Caco-2 (cell line): ENCODE measurements around the gene QPCT. TPM values are rescaled to one million over a fixed set of nuclear protein-coding genes. Genes with fewer than 3 reads are reported as not detected.

ENCODE experiments used
- BruUV-seq: library from RNA; stranded (reverse); fragments of 400-500 nt; replicated peaks from 2 replicates; lab custom pipeline; 2021; lab: Mats Ljungman, UMichigan
- CTCF ChIA-PET: fragments of 300-600 bp; sonication (Branson Sonifier 250); formaldehyde crosslinking; loops from one replicate; lab custom pipeline; 2022; ENCODE audit warnings: antibody characterized with exemption; lab: Charles Lee
- POLR2A ChIA-PET: fragments of 300-600 bp; sonication (Branson Sonifier 250); formaldehyde crosslinking; loops from one replicate; lab custom pipeline; 2022; ENCODE audit warnings: antibody characterized with exemption; lab: Charles Lee
- DNase-seq, 2 experiments: peaks; one replicate each; pipeline versions ENCODE4 v3.0.0 to v3.0.0-alpha.2; 2020 to 2022
- H3K27me3 ChIP-seq: replicated peaks from 2 replicates; pipeline ENCODE4 v1.6.0; 2011; ENCODE audit warnings: low read length; ENCODE audit not compliant: control insufficient read depth, insufficient read depth
- H3K36me3 ChIP-seq: 2 replicates; pipeline ENCODE4 v1.5.1; 2011; ENCODE audit warnings: low read length; ENCODE audit not compliant: control insufficient read depth, insufficient read depth
- H3K4me1 ChIP-seq: fragments of 250-450 bp; sonication (Bioruptor Pico); 2 replicates; pipeline ENCODE4 v1.5.1; 2020; ENCODE audit warnings: mild to moderate bottlenecking
- H3K4me3 ChIP-seq: 2 replicates; pipeline ENCODE4 v1.5.1; 2011; ENCODE audit warnings: low read depth, mild to moderate bottlenecking, control low read depth, low read length
- H3K9me3 ChIP-seq: fragments of 250-450 bp; sonication (Bioruptor Pico); 2 replicates; pipeline ENCODE4 v1.5.1; 2020; ENCODE audit warnings: mild to moderate bottlenecking, moderate library complexity
- H3K27ac Mint-ChIP-seq: one replicate; pipeline ENCODE4 v1.8.0; 2022; ENCODE audit warnings: mixed read lengths; ENCODE audit not compliant: unreplicated experiment
- H3K27me3 Mint-ChIP-seq: one replicate; pipeline ENCODE4 v1.8.0; 2022; ENCODE audit warnings: mixed read lengths; ENCODE audit not compliant: insufficient read depth, unreplicated experiment
- H3K36me3 Mint-ChIP-seq: one replicate; pipeline ENCODE4 v1.8.0; 2022; ENCODE audit warnings: mild to moderate bottlenecking, mixed read lengths; ENCODE audit not compliant: insufficient read depth, unreplicated experiment
- H3K4me1 Mint-ChIP-seq: one replicate; pipeline ENCODE4 v1.8.0; 2022; ENCODE audit warnings: low read depth, mixed read lengths; ENCODE audit not compliant: unreplicated experiment
- H3K4me3 Mint-ChIP-seq: one replicate; pipeline ENCODE4 v1.8.0; 2022; ENCODE audit warnings: mild to moderate bottlenecking, moderate library complexity, mixed read lengths; ENCODE audit not compliant: unreplicated experiment
- H3K9me3 Mint-ChIP-seq: one replicate; pipeline ENCODE4 v1.8.0; 2022; ENCODE audit warnings: mixed read lengths; ENCODE audit not compliant: unreplicated experiment
- CTCF ChIP-seq, 2 experiments: fragments of 200-600 bp in 1 of 2; IDR thresholded peaks; 1 replicate in 1 of 2; 2 replicates in 1 of 2; pipeline versions ENCODE4 v1.5.1 to v1.8.0; 2011 to 2022; ENCODE audit warnings: antibody characterized with exemption in 1 of 2, control low read depth in 1 of 2, inconsistent platforms in 1 of 2, low read depth in 1 of 2, low read length in 1 of 2, mild to moderate bottlenecking in 1 of 2, moderate library complexity in 1 of 2; ENCODE audit not compliant: insufficient read depth in 1 of 2, severe bottlenecking in 1 of 2, unreplicated experiment in 1 of 2
- intact Hi-C: fragments of 100-400 bp; cut with micrococcal nuclease; formaldehyde crosslinking; loops from one replicate; pipeline ENCODE4 v1.10.0; 2022; ENCODE audit not compliant: unreplicated experiment
- total RNA-seq: library from RNA; stranded (reverse); gene quantifications from 2 replicates; pipeline ENCODE4 v1.2.3, GENCODE V29; 2022

QPCT gene
- total RNA-seq, 1 experiment from 2014 or later: 4.7 TPM

GRCh38 chr2:37325625-37326071, 18.8 kb upstream of the QPCT start:
- no peaks in the 10 kb centered on the region for H3K27me3 Mint-ChIP-seq
- Histone ChIP-seq H3K36me3 (no peaks in the 10 kb centered on the region), H3K4me3 (peak overlapping the region; percentile 79), H3K9me3 (no peaks in the 10 kb centered on the region), H3K27me3 (no peaks in the 10 kb centered on the region), H3K4me1 (peaks cover 13% of the 10 kb centered on the region; the same call in 1 of the 2 replicates)
- peak overlapping the region; percentile 98 for H3K4me3 Mint-ChIP-seq
- H3K9me3 Mint-ChIP-seq: no peaks in the 10 kb centered on the region
- TF ChIP-seq CTCF (IDR thresholded peaks at IDR 0.05; ENCODE audit: insufficient read depth in 1 of 2, low read depth in 1 of 2, low read length in 1 of 2, severe bottlenecking in 1 of 2, unreplicated experiment in 1 of 2): no peak
- no peak for DNase-seq
- H3K27ac Mint-ChIP-seq: no peak overlapping the region
- peaks cover 10% of the 10 kb centered on the region for H3K36me3 Mint-ChIP-seq
- intact Hi-C loops: loop anchor here (2.0 kb wide), 1 partner anchor 17 kb away; no protein-coding TSS in a partner anchor
- BruUV-seq: no TSS peak
- POLR2A ChIA-PET: no interaction called here
- CTCF ChIA-PET: interaction anchor here (0.7 kb wide), 1 partner anchor 18 kb away, joined by 3 read pairs; no protein-coding TSS in a partner anchor
- peaks cover 19% of the 10 kb centered on the region for H3K4me1 Mint-ChIP-seq

GRCh38 chr2:37326285-37326684, 18.1 kb upstream of the QPCT start:
- H3K27ac Mint-ChIP-seq: no peak overlapping the region
- Histone ChIP-seq H3K27me3 (no peaks in the 10 kb centered on the region), H3K9me3 (no peaks in the 10 kb centered on the region), H3K4me3 (no peak overlapping the region), H3K4me1 (peaks cover 13% of the 10 kb centered on the region; the same call in 1 of the 2 replicates), H3K36me3 (no peaks in the 10 kb centered on the region)
- CTCF ChIA-PET: interaction anchor here (1.0 kb wide), 1 partner anchor 95 kb away, joined by 3 read pairs; the partner anchor contains the start of genes CEBPZ and NDUFAF7
- TF ChIP-seq CTCF (IDR thresholded peaks at IDR 0.05; ENCODE audit: insufficient read depth in 1 of 2, low read depth in 1 of 2, low read length in 1 of 2, severe bottlenecking in 1 of 2, unreplicated experiment in 1 of 2): no peak
- POLR2A ChIA-PET: no interaction called here
- H3K9me3 Mint-ChIP-seq: no peaks in the 10 kb centered on the region
- H3K36me3 Mint-ChIP-seq: peaks cover 10% of the 10 kb centered on the region
- H3K4me1 Mint-ChIP-seq: peaks cover 19% of the 10 kb centered on the region
- no peaks in the 10 kb centered on the region for H3K27me3 Mint-ChIP-seq
- BruUV-seq: no TSS peak
- peak in 1 of 2 experiments; percentile 29 for DNase-seq
- peak overlapping the region; percentile 48 for H3K4me3 Mint-ChIP-seq
- intact Hi-C loops: loop anchor here (2.0 kb wide), 1 partner anchor 17 kb away; no protein-coding TSS in a partner anchor

- no peak for TF ChIP-seq CTCF (IDR thresholded peaks at IDR 0.05; ENCODE audit: insufficient read depth in 1 of 2, low read depth in 1 of 2, low read length in 1 of 2, severe bottlenecking in 1 of 2, unreplicated experiment in 1 of 2)
- Mint-ChIP-seq H3K27me3 (no peaks in the 10 kb centered on the region), H3K27ac (no peak overlapping the region), H3K4me3 (peak overlapping the region; percentile 47), H3K4me1 (peaks cover 19% of the 10 kb centered on the region), H3K36me3 (peaks cover 10% of the 10 kb centered on the region), H3K9me3 (no peaks in the 10 kb centered on the region)
- no peak for DNase-seq
- Histone ChIP-seq H3K4me3 (no peak overlapping the region), H3K4me1 (peaks cover 13% of the 10 kb centered on the region; the same call in 1 of the 2 replicates), H3K36me3 (no peaks in the 10 kb centered on the region), H3K9me3 (no peaks in the 10 kb centered on the region), H3K27me3 (no peaks in the 10 kb centered on the region)
- ChIA-PET CTCF (interaction anchor here (1.0 kb wide), 1 partner anchor 95 kb away, joined by 3 read pairs; the partner anchor contains the start of genes CEBPZ and NDUFAF7), POLR2A (no interaction called here)
- BruUV-seq: no TSS peak
- intact Hi-C loops: loop anchor here (2.0 kb wide), 1 partner anchor 16 kb away; no protein-coding TSS in a partner anchor
Observed at GRCh38 chr2:37326866-37327634, 17.4 kb upstream of the QPCT start.
